Fibroblast of mammary gland (primary cell): ENCODE data around the gene RAB20.
A peak's percentile ranks its signal among the peaks of the same experiment; 100 is the strongest.

Experiments
- DNase-seq: peaks from one replicate; pipeline ENCODE4 v3.0.0-alpha.2; 2010; ENCODE audit warnings: low read depth
- H3K4me3 ChIP-seq: 2 replicates; pipeline ENCODE4 v1.5.1; 2011; ENCODE audit warnings: low read depth, mild to moderate bottlenecking, low read length, moderate library complexity; ENCODE audit not compliant: control insufficient read depth
- CTCF ChIP-seq: conservative IDR thresholded peaks from 2 replicates; pipeline ENCODE4 v1.5.1; 2011; ENCODE audit warnings: low read depth, low read length, inconsistent platforms; ENCODE audit not compliant: control insufficient read depth, insufficient read depth

Gene RAB20

GRCh38 chr13:110525328-110526319 is 35.9 kb downstream of the RAB20 start:
- no peak for DNase-seq
- H3K4me3 ChIP-seq, result no peak overlapping the region
- TF ChIP-seq CTCF, result no peak

GRCh38 chr13:110524541-110525257 is 36.8 kb downstream of the RAB20 start:
- no peak for TF ChIP-seq CTCF
- DNase-seq, result no peak
- H3K4me3 ChIP-seq, result no peak overlapping the region

- TF ChIP-seq CTCF, result no peak
Observed at GRCh38 chr13:110523838-110524540, 37.5 kb downstream of the RAB20 start.

GRCh38 chr13:110523180-110523579 is 38.3 kb downstream of the RAB20 start:
- DNase-seq, result no peak
- no peak overlapping the region for H3K4me3 ChIP-seq
- no peak for TF ChIP-seq CTCF

More at GRCh38 chr13:110523838-110524540, 37.5 kb downstream of the RAB20 start:
- no peak overlapping the region for H3K4me3 ChIP-seq
- DNase-seq, result no peak

GRCh38 chr13:110522721-110523120 is 38.8 kb downstream of the RAB20 start:
- no peak for TF ChIP-seq CTCF
- DNase-seq, result no peak
- H3K4me3 ChIP-seq, result no peak overlapping the region

- TF ChIP-seq CTCF, result no peak
- peak; percentile 44 for DNase-seq
Observed at GRCh38 chr13:110521946-110522345, 39.6 kb downstream of the RAB20 start.

More at GRCh38 chr13:110521946-110522345, 39.6 kb downstream of the RAB20 start:
- no peak overlapping the region for H3K4me3 ChIP-seq
